Measurements from ENCODE around the gene RUNX2.

The RUNX2 gene

GRCh38 chr6:45563041-45563440, 234.9 kb downstream of the RUNX2 start:
- DNase-seq, result no peak

- DNase-seq, result no peak
These were observed 235.7 kb downstream of the RUNX2 start for GRCh38 chr6:45563844-45564243.

DNA sequence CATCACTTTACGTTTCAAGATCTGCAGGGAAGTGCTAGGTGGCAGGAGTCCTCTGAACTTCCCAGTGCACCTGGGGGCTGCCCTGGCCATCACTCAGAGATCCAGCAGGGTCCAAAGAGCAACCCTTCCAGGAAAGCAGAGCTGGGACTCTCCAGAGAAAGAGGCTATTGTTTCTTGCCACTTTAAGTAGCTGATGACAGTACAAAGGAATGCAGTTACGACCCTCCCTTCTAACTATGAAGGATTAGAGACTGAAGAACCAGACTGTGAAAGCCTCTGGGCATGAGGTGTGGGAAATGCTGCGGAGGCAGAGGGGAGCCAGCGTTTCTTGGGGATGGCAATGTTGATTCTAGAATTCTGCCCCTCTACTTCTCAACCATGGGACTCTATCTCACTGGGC, 238.8 kb downstream of the RUNX2 start:
- no peak for DNase-seq

DNA sequence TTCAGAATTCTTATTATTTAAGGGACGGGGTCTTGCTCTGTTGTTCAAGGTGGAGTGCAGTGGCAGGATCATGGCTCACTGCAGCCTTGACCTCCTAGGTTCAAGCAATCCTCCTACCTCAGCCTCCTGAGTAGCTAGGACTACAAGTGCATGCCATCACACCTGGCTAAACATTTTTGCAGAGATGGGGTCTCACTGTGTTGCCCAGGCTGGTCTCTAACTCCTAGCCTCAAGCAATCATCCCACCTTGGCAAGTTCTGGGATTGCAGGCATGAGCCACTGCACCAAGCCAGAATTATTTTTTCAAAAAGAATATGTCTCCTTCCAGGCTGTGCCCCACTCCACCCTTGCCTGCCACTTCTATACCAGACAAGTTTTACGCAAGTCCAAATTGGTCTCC, 239.7 kb downstream of the RUNX2 start:
- DNase-seq, result no peak

GRCh38 chr6:45568626-45569025, 240.5 kb downstream of the RUNX2 start:
- DNase-seq, result no peak

- no peak for DNase-seq
These were observed 241.2 kb downstream of the RUNX2 start for GRCh38 chr6:45569210-45569945.

DNA sequence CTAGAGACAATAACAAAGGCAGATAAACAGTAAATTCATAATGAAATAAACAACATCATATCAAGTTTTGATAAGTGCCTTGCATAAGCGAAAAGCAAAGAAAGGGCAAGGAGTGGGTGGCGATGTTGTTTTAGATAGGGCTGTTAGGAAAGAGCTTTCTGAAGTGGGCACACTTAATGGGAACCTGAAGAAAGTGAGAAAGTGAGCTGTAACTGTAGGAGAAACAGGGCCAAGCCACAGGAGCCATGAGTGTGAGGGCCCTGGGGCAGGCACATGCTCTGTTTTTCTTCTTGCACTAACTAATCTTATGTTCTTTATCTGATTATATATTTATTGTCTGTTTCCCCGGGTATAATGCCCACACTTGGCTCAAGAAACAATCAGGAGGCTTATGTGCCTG, 243.0 kb downstream of the RUNX2 start:
- no peak for DNase-seq

GRCh38 chr6:45572833-45573232, 244.7 kb downstream of the RUNX2 start:
- no peak for DNase-seq

- no peak for DNase-seq
These were observed 245.9 kb downstream of the RUNX2 start for GRCh38 chr6:45574014-45574461.

- DNase-seq, result no peak
These were observed 246.8 kb downstream of the RUNX2 start for GRCh38 chr6:45574885-45575284.

DNA sequence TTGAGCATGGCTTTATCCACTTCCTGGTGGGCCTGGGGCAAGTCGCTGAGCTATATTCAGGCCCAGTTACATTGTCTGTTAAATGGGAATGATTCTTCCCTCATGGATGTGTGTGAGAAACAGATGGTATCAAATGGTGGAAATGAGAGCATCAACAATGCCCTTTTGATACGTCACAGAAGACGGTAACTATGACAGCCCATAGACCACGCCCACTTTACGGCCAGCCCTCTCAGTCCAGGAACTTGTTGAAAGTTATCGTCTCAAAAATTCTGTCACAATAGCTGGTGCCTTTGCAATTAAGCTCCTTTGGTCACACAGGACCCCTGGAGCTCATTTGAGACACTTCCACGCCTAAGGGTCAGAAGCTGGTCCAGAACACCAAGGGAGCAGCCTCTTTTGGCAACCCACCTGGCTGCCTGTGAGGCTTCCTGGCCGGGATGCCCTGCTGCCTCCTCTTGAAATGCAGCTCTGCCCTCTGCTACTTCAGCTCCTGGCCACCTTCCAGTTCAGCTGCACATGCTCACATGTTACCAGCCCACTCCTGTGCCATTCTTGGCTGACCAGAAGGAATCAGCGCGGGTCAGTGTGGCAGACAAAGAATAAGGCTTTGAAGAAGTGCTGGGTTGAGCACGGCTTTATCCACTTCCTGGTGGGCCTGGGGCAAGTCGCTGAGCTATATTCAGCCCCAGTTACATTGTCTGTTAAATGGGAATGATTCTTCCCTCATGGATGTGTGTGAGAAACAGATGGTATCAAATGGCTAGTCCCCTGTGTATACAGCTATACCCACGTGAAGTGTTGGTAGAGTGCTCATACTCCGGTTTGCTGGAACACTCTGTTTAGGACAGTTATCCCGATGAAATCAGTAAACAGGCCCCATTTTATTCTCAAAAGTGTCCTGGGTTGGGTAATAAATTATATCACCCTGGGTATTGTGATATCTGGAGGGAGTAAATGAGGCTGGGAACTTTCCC, 248.8 kb downstream of the RUNX2 start:
- DNase-seq, result no peak

- no peak for DNase-seq
These were observed 249.8 kb downstream of the RUNX2 start for GRCh38 chr6:45577836-45578504.

GRCh38 chr6:45584127-45584526, 256.0 kb downstream of the RUNX2 start:
- peak; percentile 49 for DNase-seq

- DNase-seq, result peak; percentile 43
These were observed 258.4 kb downstream of the RUNX2 start for GRCh38 chr6:45586216-45587171.

GRCh38 chr6:45587229-45588060, 259.3 kb downstream of the RUNX2 start:
- no peak for DNase-seq

DNA sequence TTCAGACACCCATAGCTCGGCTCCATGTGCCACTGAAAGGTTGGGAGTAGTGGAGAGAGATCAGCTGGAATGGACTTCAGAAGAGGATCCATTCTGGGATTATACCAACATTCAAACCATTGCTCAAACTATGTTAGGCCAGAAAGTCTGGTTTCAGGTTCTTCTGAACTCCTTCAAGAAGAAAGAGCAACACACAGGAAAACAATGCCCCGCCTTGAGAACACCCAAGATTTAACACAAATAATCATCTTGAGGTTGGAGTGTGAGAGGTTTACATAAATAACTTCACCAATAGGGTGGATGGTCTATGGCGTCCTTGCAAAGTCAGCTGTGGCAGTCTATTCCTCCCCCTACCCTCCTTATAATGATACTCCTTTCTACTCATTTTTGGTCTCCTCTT, 261.2 kb downstream of the RUNX2 start:
- DNase-seq, result no peak

DNA sequence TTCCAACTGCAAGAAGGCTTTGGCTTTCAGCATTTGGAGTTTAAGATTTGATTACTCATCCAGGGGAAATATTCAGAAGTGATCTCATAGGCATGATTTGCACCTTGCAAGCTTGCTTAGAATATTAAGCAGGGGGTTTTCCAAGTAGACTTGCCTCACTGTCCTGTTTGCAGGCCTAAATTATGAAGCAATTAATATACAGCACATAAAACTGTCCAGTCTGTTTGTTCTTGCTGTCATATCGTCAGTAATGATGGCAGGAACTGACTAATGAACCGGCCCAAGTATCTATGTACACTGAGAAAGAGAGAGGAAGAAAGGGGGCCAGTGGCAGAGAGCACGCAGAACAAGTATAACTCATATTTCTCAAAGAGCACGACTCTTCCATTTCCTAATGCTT, 262.1 kb downstream of the RUNX2 start:
- peak; percentile 22 for DNase-seq

DNA sequence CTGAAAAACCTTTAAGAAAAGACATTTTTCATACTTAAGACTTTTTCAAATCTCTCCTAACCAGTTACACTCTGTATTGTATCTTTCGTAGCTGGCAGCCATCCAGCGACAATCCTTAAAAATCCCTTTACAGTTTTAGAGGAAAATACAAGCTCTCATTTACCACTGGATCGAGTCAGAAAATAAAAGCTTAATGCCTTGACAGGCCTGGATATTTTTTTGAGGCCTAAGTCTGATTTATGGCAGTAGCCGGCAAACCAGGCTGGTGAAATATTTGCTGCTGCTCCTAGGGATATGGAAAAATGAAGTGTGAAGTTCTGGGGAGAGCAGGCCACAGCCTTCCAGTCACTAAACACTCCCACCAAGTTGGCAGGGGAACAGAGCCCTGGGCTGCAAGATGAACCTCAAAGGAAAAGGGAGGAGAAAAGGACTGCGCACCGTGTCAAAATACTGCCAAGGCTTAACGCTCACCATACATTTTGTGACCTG, 262.6 kb downstream of the RUNX2 start:
- DNase-seq, result no peak

DNA sequence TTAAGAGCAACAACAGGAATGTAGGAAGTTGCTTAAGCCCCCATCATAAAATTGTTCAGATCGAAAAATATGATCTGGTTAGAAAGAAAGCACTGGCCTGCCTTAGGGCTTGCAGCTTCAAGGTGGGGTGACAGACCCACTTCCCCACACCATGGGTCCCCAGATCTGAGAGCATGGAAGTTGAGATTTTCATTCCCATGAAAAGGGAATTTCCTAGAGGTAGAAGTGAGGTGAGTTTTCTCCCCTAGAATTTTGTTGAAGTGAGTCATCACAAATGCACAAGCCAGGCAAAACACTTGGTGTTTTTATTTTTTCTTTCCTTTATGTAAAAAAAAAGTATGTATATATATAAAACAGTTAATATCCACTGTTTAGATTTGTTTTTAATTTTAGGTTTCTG, 263.2 kb downstream of the RUNX2 start:
- DNase-seq, result no peak

DNA sequence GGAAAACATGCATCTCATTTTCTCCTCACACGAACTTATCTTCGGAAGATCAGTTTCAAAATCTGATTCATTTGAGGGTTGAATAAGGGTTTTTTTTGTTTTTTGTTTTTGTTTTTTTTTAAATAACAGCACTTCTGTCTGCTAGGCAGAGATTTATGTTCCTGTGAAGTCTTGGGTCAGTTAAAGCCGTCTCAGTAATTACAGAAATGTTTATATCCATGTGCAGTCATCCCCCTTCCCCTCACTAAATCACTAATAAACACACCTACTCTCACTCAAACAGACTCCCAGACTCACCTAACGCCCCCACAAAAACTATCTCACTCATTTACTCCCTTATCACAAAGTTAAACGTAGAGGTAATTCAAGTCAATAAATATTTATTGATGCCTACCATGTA, 263.8 kb downstream of the RUNX2 start:
- no peak for DNase-seq

GRCh38 chr6:45592991-45593390, 264.9 kb downstream of the RUNX2 start:
- DNase-seq, result no peak

All from stimulated activated CD4-positive, alpha-beta T cell treated with anti-CD3 and anti-CD28 coated beads, Interleukin-4, amount 100 ng/mL, for 24 hours (primary cell).